Measurements from ENCODE around the gene CBY3.
"Not testable (repeated sequence)": the region's sequence is repeated elsewhere in the genome, so short reads cannot be mapped to it uniquely, and the experiment has no call there.

The CBY3 gene

GRCh38 chr5:179698935-179699615 lies 18.2 kb upstream of the CBY3 start, which contains the start of gene CANX:
Gene CANX, plus strand, starts transcription at chr5:179698967. Its CDS starts 6,715 bp downstream, at chr5:179705682.
- H3K36me3 ChIP-seq (ENCODE audit: control insufficient read depth in 5 of 5, insufficient read depth in 5 of 5, low read length in 5 of 5), result peaks cover 0 to 3% (median 0%) of the 10 kb centered on the region in 5 donors
- peak within 1 kb of the TSS; percentile 85 to 93 (median 90) for H3K4me3 ChIP-seq (ENCODE audit: low read depth in 1 of 5, low read length in 5 of 5)
- H3K27me3 ChIP-seq (ENCODE audit: control insufficient read depth in 5 of 5, insufficient read depth in 4 of 5, low read length in 5 of 5), result no peaks in the 10 kb centered on the region
- H3K4me1 ChIP-seq (ENCODE audit: control insufficient read depth in 5 of 5, insufficient read depth in 5 of 5, low read length in 5 of 5), result peaks cover 7 to 43% (median 29%) of the 10 kb centered on the region in 5 donors
- H3K27ac ChIP-seq (ENCODE audit: low read depth, low read length), result peak within 1 kb of the TSS; percentile 97
- H3K9me3 ChIP-seq (ENCODE audit: control insufficient read depth in 5 of 5, low read length in 5 of 5), result no peaks in the 10 kb centered on the region
- H3K9ac ChIP-seq (ENCODE audit: low read length in 5 of 5), result peak within 1 kb of the TSS; percentile 96 to 99 (median 98)

- Histone ChIP-seq H3K9me3 (ENCODE audit: control insufficient read depth in 5 of 5, low read length in 5 of 5) (no peaks in the 10 kb centered on the region), H3K27ac (ENCODE audit: low read depth, low read length) (peak overlapping the region; percentile 97), H3K27me3 (ENCODE audit: control insufficient read depth in 5 of 5, insufficient read depth in 4 of 5, low read length in 5 of 5) (no peaks in the 10 kb centered on the region), H3K4me3 (ENCODE audit: low read depth in 1 of 5, low read length in 5 of 5) (peak overlapping the region; percentile 78 to 93 (median 90)), H3K9ac (ENCODE audit: low read length in 5 of 5) (peak overlapping the region; percentile 87 to 99 (median 98)), H3K4me1 (ENCODE audit: control insufficient read depth in 5 of 5, insufficient read depth in 5 of 5, low read length in 5 of 5) (peaks cover 7 to 43% (median 29%) of the 10 kb centered on the region in 5 donors), H3K36me3 (ENCODE audit: control insufficient read depth in 5 of 5, insufficient read depth in 5 of 5, low read length in 5 of 5) (no peaks in the 10 kb centered on the region)
Measured at GRCh38 chr5:179697993-179698934, 17.4 kb upstream of the CBY3 start.

- not testable (repeated sequence) for H3K27me3 ChIP-seq (ENCODE audit: control insufficient read depth in 5 of 5, insufficient read depth in 4 of 5, low read length in 5 of 5); H3K9me3 ChIP-seq (ENCODE audit: control insufficient read depth in 5 of 5, low read length in 5 of 5); H3K36me3 ChIP-seq (ENCODE audit: control insufficient read depth in 5 of 5, insufficient read depth in 5 of 5, low read length in 5 of 5)
- Histone ChIP-seq H3K4me1 (ENCODE audit: control insufficient read depth in 5 of 5, insufficient read depth in 5 of 5, low read length in 5 of 5) (peaks cover 7 to 41% (median 28%) of the 10 kb centered on the region in 5 donors), H3K4me3 (ENCODE audit: low read depth in 1 of 5, low read length in 5 of 5) (peak overlapping the region; percentile 78 to 93 (median 90)), H3K27ac (ENCODE audit: low read depth, low read length) (peak overlapping the region; percentile 85), H3K9ac (ENCODE audit: low read length in 5 of 5) (peak overlapping the region in 3 of 5 donors; percentile 81 to 84 (median 84))
Measured at GRCh38 chr5:179697543-179697942, 16.7 kb upstream of the CBY3 start.

- Histone ChIP-seq H3K36me3 (ENCODE audit: control insufficient read depth in 5 of 5, insufficient read depth in 5 of 5, low read length in 5 of 5) (no peaks in the 10 kb centered on the region), H3K4me3 (ENCODE audit: low read depth in 1 of 5, low read length in 5 of 5) (no peak overlapping the region), H3K9ac (ENCODE audit: low read length in 5 of 5) (no peak overlapping the region), H3K27ac (ENCODE audit: low read depth, low read length) (no peak overlapping the region), H3K9me3 (ENCODE audit: control insufficient read depth in 5 of 5, low read length in 5 of 5) (no peaks in the 10 kb centered on the region), H3K27me3 (ENCODE audit: control insufficient read depth in 5 of 5, insufficient read depth in 4 of 5, low read length in 5 of 5) (no peaks in the 10 kb centered on the region), H3K4me1 (ENCODE audit: control insufficient read depth in 5 of 5, insufficient read depth in 5 of 5, low read length in 5 of 5) (peaks cover 7 to 37% (median 27%) of the 10 kb centered on the region in 5 donors)
Measured at GRCh38 chr5:179697108-179697507, 16.3 kb upstream of the CBY3 start.

- H3K4me3 ChIP-seq (ENCODE audit: low read depth in 1 of 5, low read length in 5 of 5), result no peak overlapping the region
- H3K27ac ChIP-seq (ENCODE audit: low read depth, low read length), result no peak overlapping the region
- no peaks in the 10 kb centered on the region for H3K9me3 ChIP-seq (ENCODE audit: control insufficient read depth in 5 of 5, low read length in 5 of 5)
- H3K9ac ChIP-seq (ENCODE audit: low read length in 5 of 5), result no peak overlapping the region
- H3K27me3 ChIP-seq (ENCODE audit: control insufficient read depth in 5 of 5, insufficient read depth in 4 of 5, low read length in 5 of 5), result no peaks in the 10 kb centered on the region
- H3K4me1 ChIP-seq (ENCODE audit: control insufficient read depth in 5 of 5, insufficient read depth in 5 of 5, low read length in 5 of 5), result peaks cover 7 to 33% (median 27%) of the 10 kb centered on the region in 5 donors
- no peaks in the 10 kb centered on the region for H3K36me3 ChIP-seq (ENCODE audit: control insufficient read depth in 5 of 5, insufficient read depth in 5 of 5, low read length in 5 of 5)
Measured at GRCh38 chr5:179696603-179697002, 15.8 kb upstream of the CBY3 start.

GRCh38 chr5:179694561-179694960 lies 13.7 kb upstream of the CBY3 start:
- Histone ChIP-seq H3K27ac (ENCODE audit: low read depth, low read length) (no peak overlapping the region), H3K9me3 (ENCODE audit: control insufficient read depth in 5 of 5, low read length in 5 of 5) (no peaks in the 10 kb centered on the region)

GRCh38 chr5:179689212-179689611 lies 8.4 kb upstream of the CBY3 start:
- H3K4me1 ChIP-seq (ENCODE audit: control insufficient read depth in 5 of 5, insufficient read depth in 5 of 5, low read length in 5 of 5); H3K27ac ChIP-seq (ENCODE audit: low read depth, low read length); H3K4me3 ChIP-seq (ENCODE audit: low read depth in 1 of 5, low read length in 5 of 5); H3K9me3 ChIP-seq (ENCODE audit: control insufficient read depth in 5 of 5, low read length in 5 of 5); H3K27me3 ChIP-seq (ENCODE audit: control insufficient read depth in 5 of 5, insufficient read depth in 4 of 5, low read length in 5 of 5); H3K36me3 ChIP-seq (ENCODE audit: control insufficient read depth in 5 of 5, insufficient read depth in 5 of 5, low read length in 5 of 5); H3K9ac ChIP-seq (ENCODE audit: low read length in 5 of 5): not testable (repeated sequence)

More at GRCh38 chr5:179694561-179694960, 13.7 kb upstream of the CBY3 start:
- Histone ChIP-seq H3K4me1 (ENCODE audit: control insufficient read depth in 5 of 5, insufficient read depth in 5 of 5, low read length in 5 of 5) (peaks cover 3 to 18% (median 14%) of the 10 kb centered on the region in 5 donors), H3K36me3 (ENCODE audit: control insufficient read depth in 5 of 5, insufficient read depth in 5 of 5, low read length in 5 of 5) (no peaks in the 10 kb centered on the region), H3K27me3 (ENCODE audit: control insufficient read depth in 5 of 5, insufficient read depth in 4 of 5, low read length in 5 of 5) (no peaks in the 10 kb centered on the region), H3K9ac (ENCODE audit: low read length in 5 of 5) (no peak overlapping the region), H3K4me3 (ENCODE audit: low read depth in 1 of 5, low read length in 5 of 5) (no peak overlapping the region)

- H3K36me3 ChIP-seq (ENCODE audit: control insufficient read depth in 5 of 5, insufficient read depth in 5 of 5, low read length in 5 of 5), result no peaks in the 10 kb centered on the region
- peaks cover 0 to 24% (median 19%) of the 10 kb centered on the region in 5 donors for H3K4me1 ChIP-seq (ENCODE audit: control insufficient read depth in 5 of 5, insufficient read depth in 5 of 5, low read length in 5 of 5)
- H3K9me3 ChIP-seq (ENCODE audit: control insufficient read depth in 5 of 5, low read length in 5 of 5), result no peaks in the 10 kb centered on the region
- H3K9ac ChIP-seq (ENCODE audit: low read length in 5 of 5), result no peak overlapping the region
- no peaks in the 10 kb centered on the region for H3K27me3 ChIP-seq (ENCODE audit: control insufficient read depth in 5 of 5, insufficient read depth in 4 of 5, low read length in 5 of 5)
- no peak overlapping the region for H3K27ac ChIP-seq (ENCODE audit: low read depth, low read length)
- no peak overlapping the region for H3K4me3 ChIP-seq (ENCODE audit: low read depth in 1 of 5, low read length in 5 of 5)
Measured at GRCh38 chr5:179680014-179680779, 637 bp downstream of the CBY3 start.

GRCh38 chr5:179679014-179679674 lies 1.7 kb downstream of the CBY3 start:
- Histone ChIP-seq H3K27ac (ENCODE audit: low read depth, low read length) (peak overlapping the region; percentile 78), H3K9ac (ENCODE audit: low read length in 5 of 5) (peak overlapping the region in 3 of 5 donors; percentile 21 to 92 (median 66)), H3K4me1 (ENCODE audit: control insufficient read depth in 5 of 5, insufficient read depth in 5 of 5, low read length in 5 of 5) (peaks cover 0 to 24% (median 19%) of the 10 kb centered on the region in 5 donors), H3K36me3 (ENCODE audit: control insufficient read depth in 5 of 5, insufficient read depth in 5 of 5, low read length in 5 of 5) (no peaks in the 10 kb centered on the region), H3K27me3 (ENCODE audit: control insufficient read depth in 5 of 5, insufficient read depth in 4 of 5, low read length in 5 of 5) (no peaks in the 10 kb centered on the region), H3K9me3 (ENCODE audit: control insufficient read depth in 5 of 5, low read length in 5 of 5) (no peaks in the 10 kb centered on the region), H3K4me3 (ENCODE audit: low read depth in 1 of 5, low read length in 5 of 5) (peak overlapping the region in 4 of 5 donors; percentile 89 to 99 (median 96))
